ENCODE data around the gene INHBB. TPM values are rescaled to one million over a fixed set of nuclear protein-coding genes. Genes with fewer than 3 reads are reported as not detected.

Gene INHBB
- total RNA-seq, 1 experiment from 2014 or later, result 0.27 TPM

DNA sequence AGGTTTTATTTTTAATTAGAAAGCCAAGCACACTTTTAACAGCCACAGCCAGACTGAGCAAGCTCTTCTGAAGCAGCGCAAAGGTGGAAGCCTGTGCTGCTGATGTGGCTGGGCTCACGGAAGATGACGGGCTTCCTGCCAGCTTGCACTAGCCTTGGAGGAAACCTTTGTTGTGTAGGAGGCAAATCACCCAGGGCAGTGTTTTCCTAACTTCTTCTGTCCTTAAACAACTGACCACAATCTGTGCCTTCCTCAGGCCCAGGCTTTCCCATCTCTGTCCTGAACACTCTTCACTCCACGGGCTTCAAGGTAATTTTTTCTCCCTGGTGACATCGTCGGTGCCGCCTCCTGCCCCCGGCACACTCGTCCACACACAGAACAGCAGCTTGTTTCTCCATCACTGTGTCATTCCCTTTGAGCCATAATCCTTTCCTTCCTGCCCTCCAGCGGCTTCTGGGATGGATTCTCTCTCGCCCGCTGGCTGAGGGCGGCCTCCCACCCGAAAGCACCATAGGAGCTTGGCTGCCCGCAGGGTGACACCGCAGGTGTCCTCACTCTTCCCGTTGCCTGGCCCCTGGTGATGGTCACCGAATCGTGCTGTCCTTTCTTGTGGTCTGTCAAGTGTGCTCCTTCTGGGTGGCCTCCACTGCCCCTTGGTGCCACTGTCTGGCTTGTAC is 31.1 kb upstream of the INHBB start:
- no peak overlapping the region for H2AFZ ChIP-seq (ENCODE audit: low read depth, low read length, poor library complexity, severe bottlenecking)
- H3K27me3 ChIP-seq (ENCODE audit: insufficient read depth, low read length), result no peaks in the 10 kb centered on the region
- peaks cover 2 to 19% of the 10 kb centered on the region in 2 experiments; a peak in 3 of 4 replicates for H3K4me1 ChIP-seq (ENCODE audit: control insufficient read depth in 1 of 2, insufficient read depth in 2 of 2, low read length in 2 of 2)
- ChIA-PET RAD21 (ENCODE audit: low non-redundant PET in 1 of 2, low total read pairs in 2 of 2, uncharacterized antibody in 2 of 2, unreplicated experiment in 2 of 2) (no interaction called here), POLR2A (no interaction called here), CTCF (interaction anchor here (1.7 kb wide), 1 partner anchor 28 kb away, joined by 6 read pairs; no protein-coding TSS in a partner anchor)
- H3K4me3 ChIP-seq (replicated peaks in 1 of 2; ENCODE audit: low read depth in 1 of 2, low read length in 2 of 2), result no peak overlapping the region
- no peaks in the 10 kb centered on the region for H3K79me2 ChIP-seq (ENCODE audit: insufficient read depth, low read length)
- H3K9me2 ChIP-seq (ENCODE audit: insufficient read depth), result no peaks in the 10 kb centered on the region
- no peaks in the 10 kb centered on the region for H3K36me3 ChIP-seq (ENCODE audit: control insufficient read depth in 1 of 2, insufficient read depth in 2 of 2, low read length in 2 of 2)
- no TSS peak for BruUV-seq (replicated peaks)
- ATAC-seq (no peak), DNase-seq (ENCODE audit: low read depth, low spot score) (no peak)
- no peaks in the 10 kb centered on the region for H3K9me3 ChIP-seq (ENCODE audit: control insufficient read depth in 1 of 2, insufficient read depth in 1 of 2, low read depth in 1 of 2, low read length in 2 of 2)
- no peak for TF ChIP-seq REST (IDR thresholded peaks at IDR 0.05; ENCODE audit: low read depth)
- no peak overlapping the region for H3K9ac ChIP-seq (ENCODE audit: low read length)
- no peak overlapping the region for H3K4me2 ChIP-seq (ENCODE audit: low read length)
- intact Hi-C loops (cut with micrococcal nuclease), result loop anchor here (5.0 kb wide), 2 partner anchors 63 to 613 kb away; partner anchors contain the start of gene RALB
- no peak overlapping the region; the same call in 1 of the 2 replicates for H3K27ac ChIP-seq (ENCODE audit: low read depth, low read length)
- H4K20me1 ChIP-seq (ENCODE audit: insufficient read depth), result no peaks in the 10 kb centered on the region

DNA sequence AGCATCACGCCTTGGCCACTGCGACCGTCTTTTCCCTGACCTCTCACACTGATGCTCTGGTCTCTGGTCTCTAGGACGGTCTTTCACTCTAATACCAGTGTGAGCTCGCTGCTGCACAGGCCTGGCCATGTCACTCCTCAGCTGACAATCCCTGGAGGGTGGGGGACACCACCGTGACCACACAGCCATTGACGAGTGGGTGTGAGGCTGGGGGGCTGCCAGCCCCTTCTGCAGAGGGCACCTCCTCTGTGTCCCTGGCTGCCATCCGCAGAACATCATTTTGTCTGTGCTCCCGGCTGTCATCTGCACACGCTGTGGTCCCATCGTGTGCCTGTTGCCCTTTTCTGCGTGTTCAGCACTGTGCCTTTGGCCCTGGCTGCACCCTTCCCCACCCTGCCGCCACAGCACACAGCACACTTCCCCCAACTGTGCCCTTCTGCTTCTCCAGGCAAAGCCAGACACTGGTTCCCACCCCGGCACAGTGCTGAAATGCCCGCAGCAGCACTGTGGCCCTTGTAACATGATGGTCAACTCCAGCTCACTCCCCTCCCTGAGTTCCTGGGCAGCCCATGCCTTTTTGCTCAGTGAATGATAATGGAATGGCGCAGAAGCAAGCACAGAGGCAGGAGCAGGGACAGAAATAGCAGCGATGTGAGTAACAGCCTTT is 30.4 kb upstream of the INHBB start:
- Histone ChIP-seq H3K4me3 (replicated peaks in 1 of 2; ENCODE audit: low read depth in 1 of 2, low read length in 2 of 2) (no peak overlapping the region), H3K36me3 (ENCODE audit: control insufficient read depth in 1 of 2, insufficient read depth in 2 of 2, low read length in 2 of 2) (no peaks in the 10 kb centered on the region), H3K27ac (ENCODE audit: low read depth, low read length) (no peak overlapping the region), H2AFZ (ENCODE audit: low read depth, low read length, poor library complexity, severe bottlenecking) (no peak overlapping the region), H3K4me2 (ENCODE audit: low read length) (no peak overlapping the region), H4K20me1 (ENCODE audit: insufficient read depth) (no peaks in the 10 kb centered on the region), H3K27me3 (ENCODE audit: insufficient read depth, low read length) (no peaks in the 10 kb centered on the region), H3K9me2 (ENCODE audit: insufficient read depth) (no peaks in the 10 kb centered on the region), H3K9ac (ENCODE audit: low read length) (no peak overlapping the region), H3K9me3 (ENCODE audit: control insufficient read depth in 1 of 2, insufficient read depth in 1 of 2, low read depth in 1 of 2, low read length in 2 of 2) (no peaks in the 10 kb centered on the region), H3K4me1 (ENCODE audit: control insufficient read depth in 1 of 2, insufficient read depth in 2 of 2, low read length in 2 of 2) (peaks cover 2 to 19% of the 10 kb centered on the region in 2 experiments; a peak in 3 of 4 replicates), H3K79me2 (ENCODE audit: insufficient read depth, low read length) (no peaks in the 10 kb centered on the region)
- DNase-seq (ENCODE audit: low read depth, low spot score), result no peak
- RAD21 ChIA-PET (ENCODE audit: low non-redundant PET in 1 of 2, low total read pairs in 2 of 2, uncharacterized antibody in 2 of 2, unreplicated experiment in 2 of 2), result no interaction called here
- no TSS peak for BruUV-seq (replicated peaks)
- CTCF ChIA-PET, result no interaction called here
- no peak for ATAC-seq
- POLR2A ChIA-PET, result no interaction called here
- intact Hi-C loops (cut with micrococcal nuclease), result no loop called here
- TF ChIP-seq FOSL1 (IDR thresholded peaks at IDR 0.05; ENCODE audit: low read depth) (no peak), TCF7L2 (IDR thresholded peaks at IDR 0.05; ENCODE audit: borderline replicate concordance, extremely low read depth, insufficient read depth, insufficient read length) (no peak), REST (IDR thresholded peaks at IDR 0.05; ENCODE audit: low read depth) (no peak)

All from HCT116 (cell line).